ENCODE measurements around the gene FOXN1.

DNA sequence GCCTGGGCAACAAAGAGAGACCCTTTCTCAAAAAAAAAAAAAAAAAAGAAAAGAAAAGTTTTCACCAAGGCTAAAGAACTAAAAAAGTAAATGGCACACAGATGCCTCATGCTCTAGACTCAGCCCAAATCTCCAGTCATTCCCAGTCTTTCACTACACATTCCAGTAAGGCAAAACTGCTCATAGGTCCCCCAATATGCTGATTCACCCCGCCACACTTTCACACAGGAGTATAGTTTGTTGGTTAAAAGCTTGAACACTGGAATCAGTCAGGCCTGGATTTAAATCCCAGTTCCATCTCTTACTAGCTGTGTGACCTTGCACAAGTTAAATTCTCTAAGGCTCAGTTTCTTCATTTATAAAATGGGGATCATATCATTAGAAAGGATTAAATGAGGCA lies 63.3 kb downstream of the FOXN1 start:
- no peak for TF ChIP-seq EZH2 (IDR thresholded peaks at IDR 0.05; ENCODE audit: low read length, missing control alignments)
- TF ChIP-seq, protein P1, sequence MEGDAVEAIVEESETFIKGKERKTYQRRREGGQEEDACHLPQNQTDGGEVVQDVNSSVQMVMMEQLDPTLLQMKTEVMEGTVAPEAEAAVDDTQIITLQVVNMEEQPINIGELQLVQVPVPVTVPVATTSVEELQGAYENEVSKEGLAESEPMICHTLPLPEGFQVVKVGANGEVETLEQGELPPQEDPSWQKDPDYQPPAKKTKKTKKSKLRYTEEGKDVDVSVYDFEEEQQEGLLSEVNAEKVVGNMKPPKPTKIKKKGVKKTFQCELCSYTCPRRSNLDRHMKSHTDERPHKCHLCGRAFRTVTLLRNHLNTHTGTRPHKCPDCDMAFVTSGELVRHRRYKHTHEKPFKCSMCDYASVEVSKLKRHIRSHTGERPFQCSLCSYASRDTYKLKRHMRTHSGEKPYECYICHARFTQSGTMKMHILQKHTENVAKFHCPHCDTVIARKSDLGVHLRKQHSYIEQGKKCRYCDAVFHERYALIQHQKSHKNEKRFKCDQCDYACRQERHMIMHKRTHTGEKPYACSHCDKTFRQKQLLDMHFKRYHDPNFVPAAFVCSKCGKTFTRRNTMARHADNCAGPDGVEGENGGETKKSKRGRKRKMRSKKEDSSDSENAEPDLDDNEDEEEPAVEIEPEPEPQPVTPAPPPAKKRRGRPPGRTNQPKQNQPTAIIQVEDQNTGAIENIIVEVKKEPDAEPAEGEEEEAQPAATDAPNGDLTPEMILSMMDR (conservative IDR thresholded peaks at IDR 0.05 in 1 of 2, IDR thresholded peaks at IDR 0.05 in 1 of 2; ENCODE audit: low read depth in 1 of 2, low read length in 2 of 2), result no peak

Data from fibroblast of lung (primary cell).